CD4-positive, alpha-beta T cell (primary cell): ENCODE data around the gene GFOD1. TPM values are rescaled to one million over a fixed set of nuclear protein-coding genes. Genes with fewer than 3 reads are reported as not detected.

Experiments
- ATAC-seq: fragments of 200-7000 bp; cut with Tn5 transposase; one replicate; pipeline ENCODE4 v1.10.0; 2022; ENCODE audit warnings: mild to moderate bottlenecking; ENCODE audit not compliant: poor library complexity
- CTCF ChIA-PET: fragments of 350-600 bp; sonication (Branson Sonifier 250); formaldehyde crosslinking; loops from one replicate; lab custom pipeline; 2021; ENCODE audit warnings: antibody characterized with exemption, inconsistent platforms; lab: Charles Lee
- POLR2A ChIA-PET: fragments of 350-600 bp; sonication (Branson Sonifier 250); formaldehyde crosslinking; loops from one replicate; lab custom pipeline; 2021; ENCODE audit warnings: antibody characterized with exemption, inconsistent platforms; lab: Charles Lee
- DNase-seq, 14 experiments: peaks; one replicate each; pipeline ENCODE4 v3.0.0-alpha.2; 2013 to 2020; ENCODE audit warnings: mixed read lengths in 2 of 14
- H3K27ac ChIP-seq, 2 donors: one replicate each; pipeline versions ENCODE4 v1.5.1 to v1.7.0; 2013; ENCODE audit warnings: low read length in 2 of 2, low read depth in 1 of 2, mild to moderate bottlenecking in 1 of 2
- H3K27me3 ChIP-seq, 2 experiments: 1 replicate in 1 of 2; 2 replicates in 1 of 2; pipeline versions ENCODE4 v1.6.1 to v1.7.0; 2013; ENCODE audit warnings: low read length in 2 of 2, control low read depth in 1 of 2, mild to moderate bottlenecking in 1 of 2, moderate library complexity in 1 of 2; ENCODE audit not compliant: insufficient read depth in 2 of 2, control insufficient read depth in 1 of 2
- H3K36me3 ChIP-seq: one replicate; pipeline ENCODE4 v1.6.1; 2013; ENCODE audit warnings: low read length, control low read depth; ENCODE audit not compliant: insufficient read depth
- H3K4me1 ChIP-seq: one replicate; pipeline ENCODE4 v1.6.1; 2013; ENCODE audit warnings: low read length, control low read depth; ENCODE audit not compliant: insufficient read depth
- H3K4me3 ChIP-seq: one replicate; pipeline ENCODE4 v1.5.1; 2013; ENCODE audit warnings: mild to moderate bottlenecking, low read length, moderate library complexity
- H3K9me3 ChIP-seq, 2 experiments: 1 replicate in 1 of 2; 2 replicates in 1 of 2; pipeline versions ENCODE4 v1.6.1 to v1.7.0; 2013; ENCODE audit warnings: low read length in 2 of 2, mild to moderate bottlenecking in 2 of 2, control low read depth in 1 of 2, moderate library complexity in 1 of 2; ENCODE audit not compliant: control insufficient read depth in 1 of 2, insufficient read depth in 1 of 2
- H3K27ac Mint-ChIP-seq: one replicate; pipeline ENCODE4 v1.8.0; 2020; ENCODE audit warnings: mixed read lengths
- H3K27me3 Mint-ChIP-seq: one replicate; pipeline ENCODE4 v1.8.0; 2021; ENCODE audit warnings: mixed read lengths
- H3K36me3 Mint-ChIP-seq: one replicate; pipeline ENCODE4 v1.8.0; 2021; ENCODE audit warnings: low read depth, mixed read lengths
- H3K4me1 Mint-ChIP-seq: one replicate; pipeline ENCODE4 v1.8.0; 2021; ENCODE audit warnings: low read depth, mixed read lengths
- H3K4me3 Mint-ChIP-seq: one replicate; pipeline ENCODE4 v1.8.0; 2020; ENCODE audit warnings: mild to moderate bottlenecking, mixed read lengths
- H3K9me3 Mint-ChIP-seq: one replicate; pipeline ENCODE4 v1.8.0; 2020; ENCODE audit warnings: mixed read lengths
- CTCF ChIP-seq: fragments of 200-600 bp; IDR thresholded peaks from one replicate; pipeline ENCODE4 v1.8.0; 2022; ENCODE audit warnings: antibody characterized with exemption, mild to moderate bottlenecking
- intact Hi-C, 2 experiments: fragments of 100-400 bp; cut with DNase I in 1 of 2; cut with micrococcal nuclease in 1 of 2; formaldehyde crosslinking; loops; one replicate each; pipeline versions ENCODE4 v1.15.1 to v1.9.0; 2023 to 2025; cut with DNase I, micrococcal nuclease
- total RNA-seq, 174 experiments: library from RNA in 2 of 174; stranded (reverse) in 2 of 174; gene quantifications; one replicate each; pipeline ENCODE4 v1.2.3 and lab custom pipeline; 2021 to 2026

GFOD1 gene
- total RNA-seq, 2 experiments from 2014 or later = 1.3 to 2.0 TPM

- ATAC-seq (no peak), DNase-seq (no peak)
- Mint-ChIP-seq H3K36me3 (peaks cover 14% of the 10 kb centered on the region), H3K27me3 (no peaks in the 10 kb centered on the region), H3K4me1 (peaks cover 32% of the 10 kb centered on the region), H3K4me3 (no peak overlapping the region), H3K27ac (no peak overlapping the region), H3K9me3 (no peaks in the 10 kb centered on the region)
- Histone ChIP-seq H3K36me3 (no peaks in the 10 kb centered on the region), H3K27ac (no peak overlapping the region), H3K4me1 (peaks cover 16% of the 10 kb centered on the region), H3K9me3 (no peaks in the 10 kb centered on the region), H3K27me3 (no peaks in the 10 kb centered on the region), H3K4me3 (no peak overlapping the region)
- POLR2A ChIA-PET = no interaction called here
- TF ChIP-seq CTCF = no peak
- intact Hi-C loops = loop anchor here (2.0 to 10.0 kb wide), 6 partner anchors 122 to 1680 kb away; partner anchors contain the start of gene SIRT5 (in 1 of the 2)
- CTCF ChIA-PET = interaction anchor here (2.1 kb wide), 1 partner anchor 243 kb away, joined by 6 read pairs; no protein-coding TSS in a partner anchor
These were observed 155.1 kb downstream of the GFOD1 start for GRCh38 chr6:13332349-13332706.

- Histone ChIP-seq H3K27ac (no peak overlapping the region), H3K9me3 (no peaks in the 10 kb centered on the region), H3K36me3 (no peaks in the 10 kb centered on the region), H3K27me3 (no peaks in the 10 kb centered on the region), H3K4me3 (no peak overlapping the region), H3K4me1 (peaks cover 16% of the 10 kb centered on the region)
- POLR2A ChIA-PET = no interaction called here
- H3K9me3 Mint-ChIP-seq = no peaks in the 10 kb centered on the region
- CTCF ChIA-PET = interaction anchor here (2.1 kb wide), 1 partner anchor 243 kb away, joined by 6 read pairs; no protein-coding TSS in a partner anchor
- H3K27ac Mint-ChIP-seq = peak overlapping the region; percentile 66
- H3K4me3 Mint-ChIP-seq = peak overlapping the region; percentile 74
- ATAC-seq = no peak
- no peaks in the 10 kb centered on the region for H3K27me3 Mint-ChIP-seq
- H3K36me3 Mint-ChIP-seq = peaks cover 16% of the 10 kb centered on the region
- intact Hi-C loops = loop anchor here (2.0 to 10.0 kb wide), 6 partner anchors 123 to 1679 kb away; partner anchors contain the start of gene SIRT5 (in 1 of the 2)
- peaks cover 35% of the 10 kb centered on the region for H3K4me1 Mint-ChIP-seq
- peak in 3 of 14 experiments; percentile 46 to 49 (median 47) for DNase-seq
- TF ChIP-seq CTCF = peak; percentile 81
These were observed 155.7 kb downstream of the GFOD1 start for GRCh38 chr6:13331516-13332348.

GRCh38 chr6:13328875-13329183 is 158.6 kb downstream of the GFOD1 start:
- ATAC-seq (no peak), DNase-seq (no peak)
- Histone ChIP-seq H3K27me3 (no peaks in the 10 kb centered on the region), H3K4me3 (peak overlapping the region; percentile 91), H3K4me1 (peaks cover 13% of the 10 kb centered on the region), H3K36me3 (peaks cover 12% of the 10 kb centered on the region), H3K27ac (peak overlapping the region; percentile 88 to 95), H3K9me3 (no peaks in the 10 kb centered on the region)
- Mint-ChIP-seq H3K27me3 (no peaks in the 10 kb centered on the region), H3K9me3 (no peaks in the 10 kb centered on the region), H3K27ac (peak overlapping the region; percentile 99), H3K4me1 (peaks cover 38% of the 10 kb centered on the region), H3K36me3 (peaks cover 39% of the 10 kb centered on the region), H3K4me3 (peak overlapping the region; percentile 97)
- ChIA-PET POLR2A (interaction anchor here (0.9 to 2.9 kb wide), 13 partner anchors 9 to 485 kb away, joined by 3 to 27 read pairs (median 5); partner anchors contain the start of genes GFOD1, MCUR1, NOL7 and SIRT5), CTCF (interaction anchor here (0.8 to 1.9 kb wide), 3 partner anchors 9 to 287 kb away, joined by 4 to 9 read pairs (median 9); partner anchors contain the start of genes NOL7 and SIRT5)
- intact Hi-C loops = loop anchor here (1.0 to 10.0 kb wide), 7 partner anchors 246 to 1784 kb away; partner anchors contain the start of genes RANBP9 (in 2 of the 2), HIVEP1 (in 1 of the 2), MCUR1 (in 1 of the 2) and NOL7 (in 1 of the 2)
- TF ChIP-seq CTCF = no peak
